Activated CD8-positive, alpha-beta T cell treated with anti-CD3 and anti-CD28 coated beads for 36 hours (primary cell): ENCODE measurements around the gene CAV2. TPM values are rescaled to one million over a fixed set of nuclear protein-coding genes. Genes with fewer than 3 reads are reported as not detected.

Experiments
- ATAC-seq: fragments of 200-7000 bp; cut with Tn5 transposase; one replicate; pipeline ENCODE4 v1.10.0; 2021; ENCODE audit warnings: mild to moderate bottlenecking, moderate library complexity
- CTCF ChIA-PET: fragments of 350-600 bp; sonication (Branson Sonifier 250); formaldehyde crosslinking; loops from one replicate; lab custom pipeline; 2021; ENCODE audit warnings: antibody characterized with exemption; lab: Charles Lee
- POLR2A ChIA-PET: fragments of 350-600 bp; sonication (Branson Sonifier 250); formaldehyde crosslinking; loops from one replicate; lab custom pipeline; 2021; ENCODE audit warnings: antibody characterized with exemption; lab: Charles Lee
- DNase-seq: peaks from one replicate; pipeline ENCODE4 v3.0.0-alpha.2; 2020
- H3K27ac Mint-ChIP-seq: one replicate; pipeline ENCODE4 v1.8.0; 2021; ENCODE audit warnings: mild to moderate bottlenecking, mixed read lengths
- H3K27me3 Mint-ChIP-seq: one replicate; pipeline ENCODE4 v1.8.0; 2021; ENCODE audit warnings: mixed read lengths
- H3K36me3 Mint-ChIP-seq: one replicate; pipeline ENCODE4 v1.8.0; 2021; ENCODE audit warnings: low read depth, mixed read lengths
- H3K4me1 Mint-ChIP-seq: one replicate; pipeline ENCODE4 v1.8.0; 2021; ENCODE audit warnings: low read depth, mixed read lengths
- H3K4me3 Mint-ChIP-seq: one replicate; pipeline ENCODE4 v1.8.0; 2021; ENCODE audit warnings: mild to moderate bottlenecking, moderate library complexity, mixed read lengths
- H3K9me3 Mint-ChIP-seq: one replicate; pipeline ENCODE4 v1.8.0; 2021; ENCODE audit warnings: mixed read lengths
- CTCF ChIP-seq: fragments of 200-600 bp; IDR thresholded peaks from one replicate; pipeline ENCODE4 v1.8.0; 2022; ENCODE audit warnings: antibody characterized with exemption, mild to moderate bottlenecking
- intact Hi-C: fragments of 100-400 bp; cut with micrococcal nuclease; formaldehyde crosslinking; loops from one replicate; pipeline ENCODE4 v1.10.0; 2022
- total RNA-seq, 2 experiments: library from RNA; stranded (reverse); gene quantifications; one replicate each; pipeline ENCODE4 v1.2.3, GENCODE V29; 2021

CAV2 gene
- total RNA-seq, 2 experiments from 2014 or later: not detected

GRCh38 chr7:116501425-116502167, 2.1 kb downstream of the CAV2 start:
- H3K27ac Mint-ChIP-seq: no peak overlapping the region
- ChIA-PET CTCF (interaction anchor here (0.9 to 1.8 kb wide), 4 partner anchors 9 to 90 kb away, joined by 3 to 14 read pairs (median 6); no protein-coding TSS in a partner anchor), POLR2A (no interaction called here)
- H3K36me3 Mint-ChIP-seq: no peaks in the 10 kb centered on the region
- ATAC-seq: no peak
- intact Hi-C loops: no loop called here
- no peak overlapping the region for H3K4me3 Mint-ChIP-seq
- peaks cover 47% of the 10 kb centered on the region for H3K27me3 Mint-ChIP-seq
- TF ChIP-seq CTCF: no peak
- DNase-seq: no peak
- peaks cover 10% of the 10 kb centered on the region for H3K4me1 Mint-ChIP-seq
- H3K9me3 Mint-ChIP-seq: no peaks in the 10 kb centered on the region

GRCh38 chr7:116502201-116503096, 2.9 kb downstream of the CAV2 start:
- CTCF ChIA-PET: interaction anchor here (0.9 to 1.8 kb wide), 4 partner anchors 8 to 89 kb away, joined by 3 to 14 read pairs (median 6); no protein-coding TSS in a partner anchor
- peaks cover 44% of the 10 kb centered on the region for H3K27me3 Mint-ChIP-seq
- no peak overlapping the region for H3K4me3 Mint-ChIP-seq
- no peaks in the 10 kb centered on the region for H3K36me3 Mint-ChIP-seq
- peaks cover 10% of the 10 kb centered on the region for H3K4me1 Mint-ChIP-seq
- POLR2A ChIA-PET: no interaction called here
- no peak for TF ChIP-seq CTCF
- H3K9me3 Mint-ChIP-seq: no peaks in the 10 kb centered on the region
- no peak overlapping the region for H3K27ac Mint-ChIP-seq
- intact Hi-C loops: no loop called here
- DNase-seq (no peak), ATAC-seq (no peak)

- H3K27me3 Mint-ChIP-seq: peaks cover 36% of the 10 kb centered on the region
- TF ChIP-seq CTCF: no peak
- no peak overlapping the region for H3K27ac Mint-ChIP-seq
- no peaks in the 10 kb centered on the region for H3K36me3 Mint-ChIP-seq
- intact Hi-C loops: no loop called here
- ChIA-PET CTCF (interaction anchor here (1.2 kb wide), 1 partner anchor 19 kb away, joined by 3 read pairs; no protein-coding TSS in a partner anchor), POLR2A (no interaction called here)
- no peak overlapping the region for H3K4me3 Mint-ChIP-seq
- H3K9me3 Mint-ChIP-seq: no peaks in the 10 kb centered on the region
- no peak for ATAC-seq
- DNase-seq: no peak
- H3K4me1 Mint-ChIP-seq: peaks cover 10% of the 10 kb centered on the region
These were observed 4.3 kb downstream of the CAV2 start for GRCh38 chr7:116503835-116504234.

GRCh38 chr7:116505278-116505677, 5.7 kb downstream of the CAV2 start:
- no peak for TF ChIP-seq CTCF
- no peak overlapping the region for H3K27ac Mint-ChIP-seq
- no peak overlapping the region for H3K4me3 Mint-ChIP-seq
- peaks cover 38% of the 10 kb centered on the region for H3K27me3 Mint-ChIP-seq
- CTCF ChIA-PET: interaction anchor here (1.2 kb wide), 1 partner anchor 17 kb away, joined by 3 read pairs; no protein-coding TSS in a partner anchor
- no peaks in the 10 kb centered on the region for H3K36me3 Mint-ChIP-seq
- no peaks in the 10 kb centered on the region for H3K9me3 Mint-ChIP-seq
- DNase-seq (no peak), ATAC-seq (no peak)
- intact Hi-C loops: no loop called here
- peaks cover 7% of the 10 kb centered on the region for H3K4me1 Mint-ChIP-seq
- POLR2A ChIA-PET: no interaction called here
